Measurements from ENCODE around the gene SAMD15.

GRCh38 chr14:77403768-77404167, 26.6 kb downstream of the SAMD15 start:
- TF ChIP-seq, protein P1, sequence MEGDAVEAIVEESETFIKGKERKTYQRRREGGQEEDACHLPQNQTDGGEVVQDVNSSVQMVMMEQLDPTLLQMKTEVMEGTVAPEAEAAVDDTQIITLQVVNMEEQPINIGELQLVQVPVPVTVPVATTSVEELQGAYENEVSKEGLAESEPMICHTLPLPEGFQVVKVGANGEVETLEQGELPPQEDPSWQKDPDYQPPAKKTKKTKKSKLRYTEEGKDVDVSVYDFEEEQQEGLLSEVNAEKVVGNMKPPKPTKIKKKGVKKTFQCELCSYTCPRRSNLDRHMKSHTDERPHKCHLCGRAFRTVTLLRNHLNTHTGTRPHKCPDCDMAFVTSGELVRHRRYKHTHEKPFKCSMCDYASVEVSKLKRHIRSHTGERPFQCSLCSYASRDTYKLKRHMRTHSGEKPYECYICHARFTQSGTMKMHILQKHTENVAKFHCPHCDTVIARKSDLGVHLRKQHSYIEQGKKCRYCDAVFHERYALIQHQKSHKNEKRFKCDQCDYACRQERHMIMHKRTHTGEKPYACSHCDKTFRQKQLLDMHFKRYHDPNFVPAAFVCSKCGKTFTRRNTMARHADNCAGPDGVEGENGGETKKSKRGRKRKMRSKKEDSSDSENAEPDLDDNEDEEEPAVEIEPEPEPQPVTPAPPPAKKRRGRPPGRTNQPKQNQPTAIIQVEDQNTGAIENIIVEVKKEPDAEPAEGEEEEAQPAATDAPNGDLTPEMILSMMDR (IDR thresholded peaks at IDR 0.05), result no peak
- no peak for TF ChIP-seq POLR2A (IDR thresholded peaks at IDR 0.05)
